ENCODE results near the gene BCL7C.
A peak's percentile ranks its signal among the peaks of the same experiment; 100 is the strongest.

DNA sequence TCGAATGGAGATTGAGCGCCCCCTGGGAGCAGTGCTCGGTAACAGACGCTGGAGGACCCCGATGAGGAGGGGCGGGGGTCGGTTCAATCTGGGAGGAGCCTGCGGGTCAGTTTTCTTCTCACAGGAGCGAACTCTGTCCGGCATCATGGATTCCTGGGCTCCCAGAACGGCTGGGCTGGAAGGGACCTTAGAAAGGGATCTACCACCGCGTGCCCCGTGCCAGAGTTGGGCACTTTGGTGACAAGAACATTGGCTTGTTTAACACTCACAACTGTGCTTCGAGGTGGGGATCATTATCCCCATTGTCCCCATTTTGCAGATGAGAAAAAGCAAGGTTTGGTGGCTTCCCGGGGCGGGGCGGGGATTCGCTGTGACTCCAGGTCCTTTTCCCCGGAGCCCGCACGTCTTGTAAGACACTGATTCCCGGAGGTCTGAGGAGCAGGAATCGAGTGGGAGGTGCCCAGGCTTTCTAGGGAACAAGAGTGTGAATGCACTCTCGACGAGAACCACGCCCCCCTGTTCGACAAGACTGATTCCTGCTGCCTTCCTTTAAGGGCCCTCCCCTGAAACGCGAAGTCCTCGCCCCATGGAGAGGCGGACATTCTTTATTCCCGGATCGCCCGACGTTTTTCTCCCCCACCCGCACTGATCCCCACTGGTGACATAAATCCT is 28.0 kb upstream of the BCL7C start:
- TF ChIP-seq, protein P1, sequence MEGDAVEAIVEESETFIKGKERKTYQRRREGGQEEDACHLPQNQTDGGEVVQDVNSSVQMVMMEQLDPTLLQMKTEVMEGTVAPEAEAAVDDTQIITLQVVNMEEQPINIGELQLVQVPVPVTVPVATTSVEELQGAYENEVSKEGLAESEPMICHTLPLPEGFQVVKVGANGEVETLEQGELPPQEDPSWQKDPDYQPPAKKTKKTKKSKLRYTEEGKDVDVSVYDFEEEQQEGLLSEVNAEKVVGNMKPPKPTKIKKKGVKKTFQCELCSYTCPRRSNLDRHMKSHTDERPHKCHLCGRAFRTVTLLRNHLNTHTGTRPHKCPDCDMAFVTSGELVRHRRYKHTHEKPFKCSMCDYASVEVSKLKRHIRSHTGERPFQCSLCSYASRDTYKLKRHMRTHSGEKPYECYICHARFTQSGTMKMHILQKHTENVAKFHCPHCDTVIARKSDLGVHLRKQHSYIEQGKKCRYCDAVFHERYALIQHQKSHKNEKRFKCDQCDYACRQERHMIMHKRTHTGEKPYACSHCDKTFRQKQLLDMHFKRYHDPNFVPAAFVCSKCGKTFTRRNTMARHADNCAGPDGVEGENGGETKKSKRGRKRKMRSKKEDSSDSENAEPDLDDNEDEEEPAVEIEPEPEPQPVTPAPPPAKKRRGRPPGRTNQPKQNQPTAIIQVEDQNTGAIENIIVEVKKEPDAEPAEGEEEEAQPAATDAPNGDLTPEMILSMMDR (IDR thresholded peaks at IDR 0.05) = peak; percentile 89
- TF ChIP-seq ZFX (IDR thresholded peaks at IDR 0.05; ENCODE audit: borderline replicate concordance) = no peak

Data from 22Rv1 (cell line).